COR-L47 (cell line): ENCODE data around the gene SELL.
"Not testable (repeated sequence)": the region's sequence is repeated elsewhere in the genome, so short reads cannot be mapped to it uniquely, and the experiment has no call there.

Source experiments
- DNase-seq: peaks from one replicate; lab custom pipeline; 2025; lab: John Stamatoyannopoulos, UW

Gene SELL

GRCh38 chr1:169667227-169667639 lies 44.2 kb downstream of the SELL start:
- not testable (repeated sequence) for DNase-seq

DNA sequence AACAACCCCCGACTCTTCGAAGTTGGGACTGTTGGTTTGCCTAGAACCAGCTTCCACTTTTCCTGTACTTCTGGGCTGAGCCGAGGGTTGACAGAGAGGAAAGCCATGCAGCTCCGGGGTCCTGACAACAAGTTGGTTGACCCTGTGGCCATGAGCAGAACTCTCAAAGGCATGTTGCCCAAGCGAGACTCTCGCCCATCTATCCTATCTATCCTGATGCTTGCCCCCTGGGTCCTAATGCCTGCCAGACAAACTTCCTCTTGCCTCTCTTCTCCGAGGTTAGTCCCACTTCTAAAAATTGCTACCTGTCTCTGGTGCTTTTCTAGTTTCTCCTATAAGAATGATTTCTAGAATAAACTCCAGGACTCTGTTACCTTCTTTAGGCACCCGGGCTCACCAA lies 48.7 kb downstream of the SELL start:
- not testable (repeated sequence) for DNase-seq

DNA sequence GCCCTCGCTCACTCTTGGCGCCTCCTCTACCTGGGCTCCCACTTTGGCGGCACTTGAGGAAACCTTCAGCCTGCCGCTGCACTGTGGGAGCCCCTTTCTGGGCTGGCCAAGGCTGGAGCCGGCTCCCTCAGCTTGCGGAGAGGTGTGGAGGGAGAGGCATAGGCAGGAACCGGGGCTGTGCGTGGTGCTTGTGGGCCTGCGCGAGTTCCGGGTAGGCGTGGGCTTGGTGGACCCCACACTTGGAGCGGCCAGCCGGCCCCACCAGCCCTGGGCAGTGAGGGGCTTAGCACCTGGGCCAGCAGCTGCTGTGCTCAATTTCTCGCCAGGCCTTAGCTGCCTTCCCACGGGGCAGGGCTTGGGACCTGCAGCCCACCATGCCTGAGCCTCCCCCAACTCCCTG lies 50.4 kb downstream of the SELL start:
- DNase-seq: not testable (repeated sequence)

GRCh38 chr1:169658777-169659176 lies 52.6 kb downstream of the SELL start:
- DNase-seq: not testable (repeated sequence)

- no peak for DNase-seq
Measured at GRCh38 chr1:169653873-169654272, 57.5 kb downstream of the SELL start.

- no peak for DNase-seq
Measured at GRCh38 chr1:169651035-169651434, 60.4 kb downstream of the SELL start.

- no peak for DNase-seq
Measured at GRCh38 chr1:169650551-169650950, 60.9 kb downstream of the SELL start.

- DNase-seq: no peak
Measured at GRCh38 chr1:169648709-169649108, 62.7 kb downstream of the SELL start.

DNA sequence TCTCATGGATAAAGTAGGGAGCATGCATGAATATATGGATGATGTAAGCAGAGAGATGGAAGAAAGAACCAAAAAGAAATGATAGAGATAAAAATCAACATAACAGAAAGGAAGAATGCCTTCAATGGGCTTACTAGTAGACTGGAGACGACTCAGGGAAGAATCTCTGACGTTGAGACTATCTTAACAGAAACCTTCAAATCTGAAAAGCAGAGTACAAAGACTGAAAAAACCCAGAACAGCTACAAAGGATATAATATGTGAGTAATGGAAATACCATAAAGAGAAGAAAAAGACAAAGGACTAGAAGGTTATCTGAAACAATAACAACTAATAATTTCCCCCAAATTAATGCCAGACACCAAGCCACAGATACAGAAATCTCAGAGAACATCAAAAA lies 63.2 kb downstream of the SELL start:
- DNase-seq: no peak

DNA sequence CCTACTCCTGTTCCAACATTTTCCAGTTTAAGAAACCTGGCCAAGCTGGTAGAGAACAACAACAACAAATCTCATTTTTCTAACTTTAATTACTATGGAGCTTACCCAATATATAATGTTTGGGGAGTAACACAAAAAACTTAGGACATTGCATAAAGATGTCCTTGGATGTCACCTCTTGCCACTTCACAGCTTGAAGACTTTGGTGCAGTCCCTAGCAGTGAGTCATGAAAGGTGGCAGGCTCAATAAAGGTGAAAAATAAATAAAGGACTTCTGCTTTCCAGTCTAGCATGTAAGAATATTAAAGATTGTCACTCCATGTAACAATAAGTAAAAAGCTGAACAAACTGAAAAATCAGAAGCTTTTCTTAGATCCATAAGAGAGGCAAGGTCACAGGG lies 63.9 kb downstream of the SELL start:
- no peak for DNase-seq

DNA sequence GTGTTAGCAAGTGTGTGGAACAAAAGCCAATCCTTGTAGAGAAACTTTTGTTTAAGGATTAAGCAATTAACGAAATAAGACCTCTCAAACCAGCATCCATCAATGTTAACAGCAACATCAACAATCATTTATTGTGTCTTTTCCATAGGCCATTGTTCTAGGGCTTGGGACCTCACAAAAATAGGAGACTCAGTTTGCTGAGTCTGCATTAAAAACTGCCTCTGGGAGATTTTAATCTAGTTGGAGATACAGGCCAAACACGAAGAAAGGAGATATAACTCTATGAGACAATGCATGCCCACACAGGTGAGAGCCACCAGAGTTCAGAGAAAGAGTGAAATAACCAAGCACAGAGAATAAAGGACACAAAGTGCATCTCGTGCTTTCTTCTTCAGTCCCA lies 67.1 kb downstream of the SELL start:
- DNase-seq: no peak
